ENCODE measurements around the gene FHAD1. TPM values are rescaled to one million over a fixed set of nuclear protein-coding genes. Genes with fewer than 3 reads are reported as not detected.

Gene FHAD1
- polyA plus RNA-seq, 3 donors = 0.67 to 0.69 TPM; not detected in 1

- Histone ChIP-seq H3K27ac (ENCODE audit: low read depth in 1 of 2, low read length in 2 of 2) (peak overlapping the region; percentile 70 to 81), H3K4me3 (replicated peaks in 1 of 3; ENCODE audit: low read depth in 2 of 3, low read length in 3 of 3) (peak overlapping the region in 1 of 3 experiments; percentile 57), H3K4me2 (replicated peaks; ENCODE audit: extremely low read depth, low read length, poor library complexity, severe bottlenecking) (peak overlapping the region; percentile 41), H4K20me1 (ENCODE audit: insufficient read depth, low read length) (no peaks in the 10 kb centered on the region), H2AFZ (ENCODE audit: insufficient read depth, low read depth, low read length, poor library complexity, severe bottlenecking) (no peak overlapping the region), H3K79me2 (ENCODE audit: insufficient read depth, low read length) (no peaks in the 10 kb centered on the region), H3K27me3 (ENCODE audit: control insufficient read depth in 2 of 2, insufficient read depth in 2 of 2, low read length in 2 of 2) (peaks cover 3 to 5% of the 10 kb centered on the region in 2 donors), H3K9me3 (replicated peaks in 1 of 2; ENCODE audit: control insufficient read depth in 1 of 2, insufficient read depth in 1 of 2, low read length in 2 of 2) (peaks cover 12 to 15% of the 10 kb centered on the region in 2 donors), H3K36me3 (replicated peaks in 1 of 2; ENCODE audit: control insufficient read depth in 1 of 2, insufficient read depth in 2 of 2, low read length in 2 of 2) (no peaks in the 10 kb centered on the region), H3K4me1 (ENCODE audit: control insufficient read depth in 1 of 2, insufficient read depth in 2 of 2, low read length in 2 of 2) (peaks cover 36 to 46% of the 10 kb centered on the region in 2 donors), H3K9ac (ENCODE audit: insufficient read depth, low read length, poor library complexity, severe bottlenecking) (no peak overlapping the region)
- Mint-ChIP-seq H3K27ac (peak overlapping the region; percentile 81 to 94 (median 88)), H3K4me1 (peaks cover 49% of the 10 kb centered on the region), H3K27me3 (ENCODE audit: low read depth in 3 of 3) (peaks cover 15 to 36% (median 19%) of the 10 kb centered on the region in 3 donors), H3K9me3 (peaks cover 17 to 31% (median 22%) of the 10 kb centered on the region in 7 donors), H3K36me3 (peaks cover 10 to 13% of the 10 kb centered on the region in 2 donors), H3K4me3 (peak overlapping the region in 1 of 2 donors; percentile 56)
- intact Hi-C loops (cut with micrococcal nuclease) = loop anchor here (1.0 to 2.0 kb wide), 2 partner anchors 15 to 16 kb away; no protein-coding TSS in a partner anchor
- peak; percentile 83 to 91 (median 91) for DNase-seq
- TF ChIP-seq CTCF (IDR thresholded peaks at IDR 0.05) = no peak
- 100% methylated on average over 3 of the region's 11 CpGs for WGBS (ENCODE audit: insufficient coverage)
These were observed 1.2 kb upstream of the FHAD1 start for GRCh38 chr1:15245593-15246360.

- Histone ChIP-seq H2AFZ (ENCODE audit: insufficient read depth, low read depth, low read length, poor library complexity, severe bottlenecking) (no peak overlapping the region), H3K27me3 (ENCODE audit: control insufficient read depth in 2 of 2, insufficient read depth in 2 of 2, low read length in 2 of 2) (peaks cover 3 to 5% of the 10 kb centered on the region in 2 donors), H3K4me1 (ENCODE audit: control insufficient read depth in 1 of 2, insufficient read depth in 2 of 2, low read length in 2 of 2) (peaks cover 36 to 46% of the 10 kb centered on the region in 2 donors), H3K4me2 (replicated peaks; ENCODE audit: extremely low read depth, low read length, poor library complexity, severe bottlenecking) (no peak overlapping the region), H3K4me3 (replicated peaks in 1 of 3; ENCODE audit: low read depth in 2 of 3, low read length in 3 of 3) (no peak overlapping the region), H3K9me3 (replicated peaks in 1 of 2; ENCODE audit: control insufficient read depth in 1 of 2, insufficient read depth in 1 of 2, low read length in 2 of 2) (peaks cover 12 to 15% of the 10 kb centered on the region in 2 donors), H3K27ac (ENCODE audit: low read depth in 1 of 2, low read length in 2 of 2) (no peak overlapping the region), H3K9ac (ENCODE audit: insufficient read depth, low read length, poor library complexity, severe bottlenecking) (no peak overlapping the region), H4K20me1 (ENCODE audit: insufficient read depth, low read length) (no peaks in the 10 kb centered on the region), H3K79me2 (ENCODE audit: insufficient read depth, low read length) (no peaks in the 10 kb centered on the region), H3K36me3 (replicated peaks in 1 of 2; ENCODE audit: control insufficient read depth in 1 of 2, insufficient read depth in 2 of 2, low read length in 2 of 2) (no peaks in the 10 kb centered on the region)
- Mint-ChIP-seq H3K36me3 (peaks cover 10 to 13% of the 10 kb centered on the region in 2 donors), H3K9me3 (peaks cover 17 to 31% (median 22%) of the 10 kb centered on the region in 7 donors), H3K4me3 (peak overlapping the region in 1 of 2 donors; percentile 21), H3K4me1 (peaks cover 53% of the 10 kb centered on the region), H3K27me3 (ENCODE audit: low read depth in 3 of 3) (peaks cover 15 to 33% (median 20%) of the 10 kb centered on the region in 3 donors), H3K27ac (peak overlapping the region in 2 of 7 donors; percentile 32 to 56)
- 88% methylated on average over 2 of the region's 4 CpGs for WGBS (ENCODE audit: insufficient coverage)
- intact Hi-C loops (cut with micrococcal nuclease) = no loop called here
- no peak for TF ChIP-seq CTCF (IDR thresholded peaks at IDR 0.05)
- peak in 2 of 3 donors; percentile 39 to 52 for DNase-seq
These were observed 1.2 kb downstream of the FHAD1 start for GRCh38 chr1:15248216-15248615.
